Calu3 (cell line): ENCODE data around the gene PPOX. TPM values are rescaled to one million over a fixed set of nuclear protein-coding genes. Genes with fewer than 3 reads are reported as not detected.

ENCODE experiments used
- BruUV-seq: library from RNA; stranded (reverse); fragments of 400-500 nt; replicated peaks from 2 replicates; lab custom pipeline; 2021; lab: Mats Ljungman, UMichigan
- CTCF ChIA-PET: fragments of 300-600 bp; sonication (Branson Sonifier 250); formaldehyde crosslinking; loops from one replicate; lab custom pipeline; 2022; ENCODE audit warnings: antibody characterized with exemption; lab: Charles Lee
- DNase-seq: peaks from one replicate; pipeline ENCODE4 v3.0.0; 2022
- H3K27ac Mint-ChIP-seq: one replicate; pipeline ENCODE4 v1.8.0; 2022; ENCODE audit warnings: mixed read lengths; ENCODE audit not compliant: unreplicated experiment
- H3K27me3 Mint-ChIP-seq: one replicate; pipeline ENCODE4 v1.8.0; 2022; ENCODE audit warnings: mixed read lengths; ENCODE audit not compliant: unreplicated experiment
- H3K36me3 Mint-ChIP-seq: one replicate; pipeline ENCODE4 v1.8.0; 2022; ENCODE audit warnings: mild to moderate bottlenecking, moderate library complexity, mixed read lengths; ENCODE audit not compliant: insufficient read depth, unreplicated experiment
- H3K4me1 Mint-ChIP-seq: one replicate; pipeline ENCODE4 v1.8.0; 2022; ENCODE audit warnings: mild to moderate bottlenecking, low read depth, mixed read lengths; ENCODE audit not compliant: unreplicated experiment
- H3K4me3 Mint-ChIP-seq: one replicate; pipeline ENCODE4 v1.8.0; 2022; ENCODE audit warnings: mild to moderate bottlenecking, low read depth, moderate library complexity, mixed read lengths; ENCODE audit not compliant: unreplicated experiment
- H3K9me3 Mint-ChIP-seq: one replicate; pipeline ENCODE4 v1.8.0; 2022; ENCODE audit warnings: low read depth, mixed read lengths; ENCODE audit not compliant: unreplicated experiment
- CTCF ChIP-seq: fragments of 200-600 bp; IDR thresholded peaks from one replicate; pipeline ENCODE4 v1.8.0; 2022; ENCODE audit warnings: antibody characterized with exemption; ENCODE audit not compliant: unreplicated experiment
- intact Hi-C: fragments of 100-400 bp; cut with micrococcal nuclease; formaldehyde crosslinking; loops from one replicate; pipeline ENCODE4 v1.10.0; 2022; ENCODE audit not compliant: unreplicated experiment
- total RNA-seq: library from RNA; stranded (reverse); gene quantifications from 2 replicates; pipeline ENCODE4 v1.2.3, GENCODE V29; 2022

Gene PPOX
- total RNA-seq, 1 experiment from 2014 or later = 27.1 TPM

GRCh38 chr1:161139766-161140165, 26.5 kb upstream of the PPOX start:
- H3K4me1 Mint-ChIP-seq = peaks cover 9% of the 10 kb centered on the region
- CTCF ChIA-PET = no interaction called here
- no peak for TF ChIP-seq CTCF
- BruUV-seq = no TSS peak
- H3K9me3 Mint-ChIP-seq = no peaks in the 10 kb centered on the region
- intact Hi-C loops = loop anchor here (5.0 to 10.0 kb wide), 2 partner anchors 302 to 415 kb away; no protein-coding TSS in a partner anchor
- no peaks in the 10 kb centered on the region for H3K27me3 Mint-ChIP-seq
- no peak overlapping the region for H3K27ac Mint-ChIP-seq
- no peak overlapping the region for H3K4me3 Mint-ChIP-seq
- no peaks in the 10 kb centered on the region for H3K36me3 Mint-ChIP-seq
- DNase-seq = peak; percentile 74

GRCh38 chr1:161140755-161141400, 25.3 kb upstream of the PPOX start:
- Mint-ChIP-seq H3K36me3 (no peaks in the 10 kb centered on the region), H3K9me3 (no peaks in the 10 kb centered on the region), H3K27ac (no peak overlapping the region), H3K4me1 (peaks cover 9% of the 10 kb centered on the region), H3K27me3 (no peaks in the 10 kb centered on the region), H3K4me3 (no peak overlapping the region)
- TF ChIP-seq CTCF = no peak
- intact Hi-C loops = no loop called here
- BruUV-seq = no TSS peak
- CTCF ChIA-PET = interaction anchor here (0.6 to 1.1 kb wide), 3 partner anchors 8 to 67 kb away, joined by 3 to 5 read pairs (median 3); partner anchors contain the start of gene USP21
- no peak for DNase-seq

DNA sequence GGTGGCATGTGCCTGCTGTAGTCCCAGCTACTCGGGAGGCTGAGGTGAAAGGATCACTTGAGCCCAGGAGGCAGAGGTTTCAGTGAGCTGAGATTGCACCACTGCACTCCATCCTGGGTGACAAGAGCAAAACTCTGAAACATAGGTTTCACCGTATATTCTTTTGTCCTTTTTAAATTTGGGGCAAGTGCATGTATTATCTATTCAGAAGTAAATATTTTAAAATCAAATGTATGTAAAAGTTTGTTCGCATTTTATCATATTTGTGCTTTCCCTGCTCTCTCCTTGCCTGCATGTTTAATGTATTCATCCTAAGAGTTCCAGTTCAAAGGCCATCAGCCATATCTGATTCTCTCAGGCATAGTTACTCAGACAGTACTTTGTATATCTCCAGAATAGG, 20.4 kb upstream of the PPOX start:
- CTCF ChIA-PET = interaction anchor here (0.5 to 0.7 kb wide), 3 partner anchors 13 to 240 kb away, joined by 3 to 5 read pairs (median 5); no protein-coding TSS in a partner anchor

GRCh38 chr1:161153176-161153575, 13.1 kb upstream of the PPOX start:
- Mint-ChIP-seq H3K36me3 (peaks cover 31% of the 10 kb centered on the region), H3K4me1 (peaks cover 21% of the 10 kb centered on the region), H3K27me3 (no peaks in the 10 kb centered on the region), H3K27ac (peak overlapping the region; percentile 100), H3K9me3 (no peaks in the 10 kb centered on the region), H3K4me3 (peak overlapping the region; percentile 98)
- intact Hi-C loops = no loop called here
- DNase-seq = no peak
- TF ChIP-seq CTCF = no peak
- BruUV-seq = no TSS peak
- CTCF ChIA-PET = interaction anchor here (0.5 to 1.3 kb wide), 4 partner anchors 13 to 884 kb away, joined by 3 to 5 read pairs (median 3); partner anchors contain the start of gene PPOX

More for the DNA sequence above, 20.4 kb upstream of the PPOX start:
- no peak for DNase-seq
- Mint-ChIP-seq H3K27me3 (no peaks in the 10 kb centered on the region), H3K4me3 (no peak overlapping the region), H3K9me3 (no peaks in the 10 kb centered on the region), H3K4me1 (no peaks in the 10 kb centered on the region), H3K36me3 (no peaks in the 10 kb centered on the region), H3K27ac (no peak overlapping the region)
- intact Hi-C loops = no loop called here
- BruUV-seq = no TSS peak
- no peak for TF ChIP-seq CTCF
